ENCODE data around the gene GALNT2. TPM values are rescaled to one million over a fixed set of nuclear protein-coding genes. Genes with fewer than 3 reads are reported as not detected.

GALNT2 gene
- total RNA-seq, 1 donor, result 69.5 TPM

- no peak for TF ChIP-seq CTCF (IDR thresholded peaks at IDR 0.05; ENCODE audit: insufficient read depth, low read depth, low read length)
- no peak for DNase-seq (ENCODE audit: low read depth)
Observed at GRCh38 chr1:230124186-230125128, 57.4 kb downstream of the GALNT2 start.

GRCh38 chr1:230125141-230125540, 58.1 kb downstream of the GALNT2 start:
- no peak overlapping the region for H3K4me3 ChIP-seq (ENCODE audit: low read depth, low read length)
- no peak for DNase-seq (ENCODE audit: low read depth)
- TF ChIP-seq CTCF (IDR thresholded peaks at IDR 0.05; ENCODE audit: insufficient read depth, low read depth, low read length), result no peak

More at GRCh38 chr1:230124186-230125128, 57.4 kb downstream of the GALNT2 start:
- no peak overlapping the region for H3K4me3 ChIP-seq (ENCODE audit: low read depth, low read length)

GRCh38 chr1:230125640-230126528, 58.8 kb downstream of the GALNT2 start:
- TF ChIP-seq CTCF (IDR thresholded peaks at IDR 0.05; ENCODE audit: insufficient read depth, low read depth, low read length), result no peak
- no peak for DNase-seq (ENCODE audit: low read depth)
- H3K4me3 ChIP-seq (ENCODE audit: low read depth, low read length), result no peak overlapping the region

GRCh38 chr1:230126529-230127104, 59.6 kb downstream of the GALNT2 start:
- H3K4me3 ChIP-seq (ENCODE audit: low read depth, low read length), result no peak overlapping the region
- TF ChIP-seq CTCF (IDR thresholded peaks at IDR 0.05; ENCODE audit: insufficient read depth, low read depth, low read length), result no peak
- DNase-seq (ENCODE audit: low read depth), result no peak

- no peak overlapping the region for H3K4me3 ChIP-seq (ENCODE audit: low read depth, low read length)
- no peak for DNase-seq (ENCODE audit: low read depth)
- TF ChIP-seq CTCF (IDR thresholded peaks at IDR 0.05; ENCODE audit: insufficient read depth, low read depth, low read length), result no peak
Observed at GRCh38 chr1:230127105-230128054, 60.3 kb downstream of the GALNT2 start.
